Measurements from ENCODE around the gene ERVV-1. TPM values are rescaled to one million over a fixed set of nuclear protein-coding genes. Genes with fewer than 3 reads are reported as not detected.
A peak's percentile ranks its signal among the peaks of the same experiment; 100 is the strongest.
"Not testable (repeated sequence)": the region's sequence is repeated elsewhere in the genome, so short reads cannot be mapped to it uniquely, and the experiment has no call there.

The ERVV-1 gene, protein sequence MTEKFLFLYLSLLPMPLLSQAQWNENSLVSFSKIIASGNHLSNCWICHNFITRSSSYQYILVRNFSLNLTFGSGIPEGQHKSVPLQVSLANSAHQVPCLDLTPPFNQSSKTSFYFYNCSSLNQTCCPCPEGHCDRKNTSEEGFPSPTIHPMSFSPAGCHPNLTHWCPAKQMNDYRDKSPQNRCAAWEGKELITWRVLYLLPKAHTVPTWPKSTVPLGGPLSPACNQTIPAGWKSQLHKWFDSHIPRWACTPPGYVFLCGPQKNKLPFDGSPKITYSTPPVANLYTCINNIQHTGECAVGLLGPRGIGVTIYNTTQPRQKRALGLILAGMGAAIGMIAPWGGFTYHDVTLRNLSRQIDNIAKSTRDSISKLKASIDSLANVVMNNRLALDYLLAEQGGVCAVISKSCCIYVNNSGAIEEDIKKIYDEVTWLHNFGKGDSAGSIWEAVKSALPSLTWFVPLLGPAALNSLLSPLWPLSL
- not detected in 2 replicates for total RNA-seq (ENCODE audit: low replicate concordance)

DNA sequence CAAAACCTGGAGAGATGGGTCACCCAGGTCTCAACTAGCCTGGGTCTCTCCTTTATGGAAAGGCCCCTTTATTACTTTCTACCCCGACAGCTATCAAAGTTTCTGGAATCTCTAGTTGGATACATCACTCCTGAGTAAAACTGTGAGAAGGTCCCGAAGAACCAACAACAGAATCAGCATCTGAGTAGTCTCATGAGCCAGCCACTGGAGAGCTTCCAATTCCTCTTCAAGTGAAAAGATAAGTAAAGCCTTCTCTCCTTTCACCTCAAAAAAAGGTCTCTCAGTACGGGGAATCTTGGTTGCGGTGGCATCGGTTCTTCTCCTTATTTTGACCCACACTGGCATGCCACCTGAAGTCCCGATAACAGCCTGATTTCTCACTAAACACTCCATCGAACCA, at the start of gene ERVV-1:
ERVV-1 (plus strand) TSS at position 301 of the 400 bp plus-strand sequence. CDS start 170 bp downstream, outside the sequence.
- H3K36me3 Mint-ChIP-seq = peaks cover 2% of the 10 kb centered on the region
- H3K27ac Mint-ChIP-seq = no peak within 1 kb of the TSS
- H3K27ac ChIP-seq = no peak within 1 kb of the TSS
- no peaks in the 10 kb centered on the region for H3F3A ChIP-seq (ENCODE audit: low read depth)
- no peak within 1 kb of the TSS for H3K9ac ChIP-seq
- H3K36me3 ChIP-seq = no peaks in the 10 kb centered on the region
- no peak within 1 kb of the TSS for H3K4me3 ChIP-seq
- H3K4me3 Mint-ChIP-seq = no peak within 1 kb of the TSS
- H3K27me3 Mint-ChIP-seq (ENCODE audit: insufficient read depth, low read depth) = no peaks in the 10 kb centered on the region
- no peaks in the 10 kb centered on the region for H3K27me3 ChIP-seq
- H2AFZ ChIP-seq (replicated peaks) = no peak within 1 kb of the TSS
- H4K20me1 ChIP-seq (ENCODE audit: low read depth) = no peaks in the 10 kb centered on the region
- H3K79me2 ChIP-seq (ENCODE audit: low read depth) = no peaks in the 10 kb centered on the region
- TF ChIP-seq EZH2phosphoT487 (IDR thresholded peaks at IDR 0.05) (no peak), EZH2 (IDR thresholded peaks at IDR 0.05) (no peak)
- TF ChIP-seq, protein P1, sequence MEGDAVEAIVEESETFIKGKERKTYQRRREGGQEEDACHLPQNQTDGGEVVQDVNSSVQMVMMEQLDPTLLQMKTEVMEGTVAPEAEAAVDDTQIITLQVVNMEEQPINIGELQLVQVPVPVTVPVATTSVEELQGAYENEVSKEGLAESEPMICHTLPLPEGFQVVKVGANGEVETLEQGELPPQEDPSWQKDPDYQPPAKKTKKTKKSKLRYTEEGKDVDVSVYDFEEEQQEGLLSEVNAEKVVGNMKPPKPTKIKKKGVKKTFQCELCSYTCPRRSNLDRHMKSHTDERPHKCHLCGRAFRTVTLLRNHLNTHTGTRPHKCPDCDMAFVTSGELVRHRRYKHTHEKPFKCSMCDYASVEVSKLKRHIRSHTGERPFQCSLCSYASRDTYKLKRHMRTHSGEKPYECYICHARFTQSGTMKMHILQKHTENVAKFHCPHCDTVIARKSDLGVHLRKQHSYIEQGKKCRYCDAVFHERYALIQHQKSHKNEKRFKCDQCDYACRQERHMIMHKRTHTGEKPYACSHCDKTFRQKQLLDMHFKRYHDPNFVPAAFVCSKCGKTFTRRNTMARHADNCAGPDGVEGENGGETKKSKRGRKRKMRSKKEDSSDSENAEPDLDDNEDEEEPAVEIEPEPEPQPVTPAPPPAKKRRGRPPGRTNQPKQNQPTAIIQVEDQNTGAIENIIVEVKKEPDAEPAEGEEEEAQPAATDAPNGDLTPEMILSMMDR (IDR thresholded peaks at IDR 0.05) = no peak
- H3K9me3 ChIP-seq (ENCODE audit: low read depth) = no peaks in the 10 kb centered on the region
- H3K4me2 ChIP-seq = no peak within 1 kb of the TSS
- H3K4me1 ChIP-seq = no peaks in the 10 kb centered on the region
- H3K9me3 Mint-ChIP-seq = peaks cover 35% of the 10 kb centered on the region
- no peaks in the 10 kb centered on the region for H3K4me1 Mint-ChIP-seq
- DNase-seq (ENCODE audit: low spot score) = no peak

DNA sequence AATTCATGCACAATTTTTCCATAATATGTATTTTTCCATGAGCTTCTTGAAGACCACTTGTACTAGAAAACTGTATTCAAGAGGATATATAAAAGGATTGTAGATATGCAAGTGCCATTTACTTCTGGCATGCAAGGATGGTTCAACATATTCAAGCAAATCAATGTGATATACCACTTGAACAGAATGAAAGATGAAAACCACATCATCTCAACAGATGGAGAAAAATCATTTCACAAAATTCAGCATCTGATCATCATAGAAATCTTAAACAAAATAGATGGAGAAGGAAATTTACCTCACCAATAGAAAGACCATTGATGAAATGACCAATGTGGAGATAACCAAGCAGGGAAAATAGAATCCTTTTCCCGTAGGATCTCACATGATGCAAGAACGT, 45.9 kb upstream of the ERVV-1 start:
- Histone ChIP-seq H3K27me3 (no peaks in the 10 kb centered on the region), H3K4me2 (no peak overlapping the region), H4K20me1 (ENCODE audit: low read depth) (no peaks in the 10 kb centered on the region), H3K79me2 (ENCODE audit: low read depth) (no peaks in the 10 kb centered on the region), H3K36me3 (no peaks in the 10 kb centered on the region), H3F3A (ENCODE audit: low read depth) (peaks cover 11% of the 10 kb centered on the region), H2AFZ (replicated peaks) (no peak overlapping the region), H3K9ac (no peak overlapping the region), H3K4me3 (no peak overlapping the region), H3K9me3 (ENCODE audit: low read depth) (no peaks in the 10 kb centered on the region), H3K27ac (no peak overlapping the region), H3K4me1 (peaks cover 8% of the 10 kb centered on the region)
- TF ChIP-seq EZH2 (IDR thresholded peaks at IDR 0.05) = no peak
- no peak for TF ChIP-seq EZH2phosphoT487 (IDR thresholded peaks at IDR 0.05)
- TF ChIP-seq, protein P1 (IDR thresholded peaks at IDR 0.05) = no peak
- H3K36me3 Mint-ChIP-seq = peaks cover 25% of the 10 kb centered on the region
- no peak overlapping the region for H3K27ac Mint-ChIP-seq
- H3K4me1 Mint-ChIP-seq = peaks cover 8% of the 10 kb centered on the region
- no peak for DNase-seq (ENCODE audit: low spot score)
- peaks cover 37% of the 10 kb centered on the region for H3K9me3 Mint-ChIP-seq
- no peaks in the 10 kb centered on the region for H3K27me3 Mint-ChIP-seq (ENCODE audit: insufficient read depth, low read depth)
- no peak overlapping the region for H3K4me3 Mint-ChIP-seq

DNA sequence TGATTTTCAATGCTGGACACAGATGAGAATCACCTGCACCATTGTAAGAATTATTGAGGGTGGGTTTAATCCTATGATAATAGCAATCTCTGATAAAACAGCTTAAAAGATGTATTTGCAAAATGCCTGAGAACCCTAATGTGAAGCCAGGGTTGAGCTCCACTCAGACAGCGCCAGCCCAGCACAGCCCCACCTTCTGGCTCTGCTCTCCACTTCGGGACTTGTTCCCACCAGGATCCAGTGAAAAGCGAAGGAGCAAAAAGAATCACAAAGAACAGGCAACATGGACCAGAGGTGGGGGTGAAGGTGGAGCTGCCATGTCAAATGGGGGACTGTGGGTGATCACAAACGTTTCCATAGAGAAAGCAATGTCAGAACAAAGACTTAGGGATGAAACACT, 32.4 kb upstream of the ERVV-1 start:
- no peaks in the 10 kb centered on the region for H3K79me2 ChIP-seq (ENCODE audit: low read depth)
- H3K4me2 ChIP-seq = no peak overlapping the region
- peaks cover 13% of the 10 kb centered on the region for H3K36me3 Mint-ChIP-seq
- no peak overlapping the region for H3K27ac Mint-ChIP-seq
- no peaks in the 10 kb centered on the region for H3K4me1 ChIP-seq
- no peaks in the 10 kb centered on the region for H3K36me3 ChIP-seq
- peak; percentile 12 for DNase-seq (ENCODE audit: low spot score)
- no peak overlapping the region for H3K27ac ChIP-seq
- H3K27me3 Mint-ChIP-seq (ENCODE audit: insufficient read depth, low read depth) = no peaks in the 10 kb centered on the region
- H4K20me1 ChIP-seq (ENCODE audit: low read depth) = no peaks in the 10 kb centered on the region
- H3K4me3 ChIP-seq = no peak overlapping the region
- H2AFZ ChIP-seq (replicated peaks) = no peak overlapping the region
- H3K9me3 Mint-ChIP-seq = peaks cover 9% of the 10 kb centered on the region
- no peaks in the 10 kb centered on the region for H3K9me3 ChIP-seq (ENCODE audit: low read depth)
- H3K9ac ChIP-seq = no peak overlapping the region
- TF ChIP-seq, protein P1 (IDR thresholded peaks at IDR 0.05) = peak; percentile 8
- TF ChIP-seq EZH2phosphoT487 (IDR thresholded peaks at IDR 0.05) = no peak
- no peak for TF ChIP-seq EZH2 (IDR thresholded peaks at IDR 0.05)
- H3K4me1 Mint-ChIP-seq = no peaks in the 10 kb centered on the region
- no peaks in the 10 kb centered on the region for H3F3A ChIP-seq (ENCODE audit: low read depth)
- H3K27me3 ChIP-seq = no peaks in the 10 kb centered on the region
- no peak overlapping the region for H3K4me3 Mint-ChIP-seq

DNA sequence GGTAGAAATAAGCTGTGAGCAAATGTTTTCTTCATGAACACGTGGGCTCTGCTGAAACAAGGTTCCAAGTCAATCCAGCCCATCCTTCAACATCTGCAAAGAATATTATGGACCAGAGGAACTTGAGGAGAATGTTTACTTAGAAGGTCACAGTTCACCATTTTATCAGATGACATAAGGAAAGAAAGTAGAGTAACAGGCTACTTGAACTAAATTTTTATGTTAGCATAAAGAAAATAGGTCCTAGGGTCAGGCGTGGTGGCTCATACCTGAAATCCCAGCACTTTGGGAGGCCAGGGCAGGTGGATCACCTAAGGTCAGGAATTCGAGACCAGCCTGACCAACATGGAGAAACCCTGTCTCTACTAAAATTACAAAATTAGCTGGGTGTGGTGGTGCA, 30.6 kb upstream of the ERVV-1 start:
- peaks cover 12% of the 10 kb centered on the region for H3K9me3 Mint-ChIP-seq
- H3F3A ChIP-seq (ENCODE audit: low read depth); H3K27ac Mint-ChIP-seq; H2AFZ ChIP-seq (replicated peaks); H4K20me1 ChIP-seq (ENCODE audit: low read depth); H3K27me3 Mint-ChIP-seq (ENCODE audit: insufficient read depth, low read depth); H3K4me2 ChIP-seq; H3K9ac ChIP-seq; H3K36me3 ChIP-seq; H3K9me3 ChIP-seq (ENCODE audit: low read depth); DNase-seq (ENCODE audit: low spot score); H3K4me1 Mint-ChIP-seq; H3K4me1 ChIP-seq; H3K79me2 ChIP-seq (ENCODE audit: low read depth); H3K4me3 ChIP-seq; H3K4me3 Mint-ChIP-seq; H3K27me3 ChIP-seq; H3K27ac ChIP-seq: not testable (repeated sequence)
- H3K36me3 Mint-ChIP-seq = peaks cover 18% of the 10 kb centered on the region

All from neural progenitor cell (in vitro differentiated cells).